ENCODE results near the gene CMTM1. TPM values are rescaled to one million over a fixed set of nuclear protein-coding genes. Genes with fewer than 3 reads are reported as not detected.

CMTM1 gene
- total and polyA plus RNA-seq, 2 experiments from 2014 or later = 1.4 to 1.8 TPM

Small RNA genes lying within 50 kb of the gene (small RNA-seq; reads per million reads assigned to genes)
- gene CKLF-CMTM1 = not detected

Other genes starting within 250 kb of the CMTM1 start
- 2.2 and 2.6 TPM in 2 replicates for gene CDH5, start 199.7 kb upstream of the CMTM1 start, total RNA-seq
- gene CDH5, start 199.7 kb upstream of the CMTM1 start, polyA plus RNA-seq = 0.88 and 1.2 TPM in 2 replicates
- 0.63 and 0.68 TPM in 2 replicates for gene BEAN1, start 139.1 kb upstream of the CMTM1 start, total RNA-seq
- gene BEAN1, start 139.1 kb upstream of the CMTM1 start, polyA plus RNA-seq = 1.3 and 1.8 TPM in 2 replicates
- 14.3 and 15.9 TPM in 2 replicates for gene TK2, start 16.3 kb upstream of the CMTM1 start, total RNA-seq
- gene TK2, start 16.3 kb upstream of the CMTM1 start, polyA plus RNA-seq = 10.1 and 12.5 TPM in 2 replicates
- 39.9 and 69.1 TPM in 2 replicates for gene CKLF, start 13.9 kb upstream of the CMTM1 start, total RNA-seq
- 50.7 and 53.5 TPM in 2 replicates for gene CKLF, start 13.9 kb upstream of the CMTM1 start, polyA plus RNA-seq
- not detected in 2 replicates for gene CMTM2, start 13.0 kb downstream of the CMTM1 start, total RNA-seq
- 0.32 and 0.60 TPM in 2 replicates for gene CMTM2, start 13.0 kb downstream of the CMTM1 start, polyA plus RNA-seq
- gene CMTM3, start 38.3 kb downstream of the CMTM1 start, total RNA-seq = 28.3 and 32.5 TPM in 2 replicates
- gene CMTM3, start 38.3 kb downstream of the CMTM1 start, polyA plus RNA-seq = 55.1 and 75.1 TPM in 2 replicates
- 77.9 and 84.8 TPM in 2 replicates for gene CMTM4, start 130.3 kb downstream of the CMTM1 start, total RNA-seq
- 17.4 and 19.2 TPM in 2 replicates for gene CMTM4, start 130.3 kb downstream of the CMTM1 start, polyA plus RNA-seq
- gene DYNC1LI2, start 185.2 kb downstream of the CMTM1 start, total RNA-seq = 97.3 and 129 TPM in 2 replicates
- gene DYNC1LI2, start 185.2 kb downstream of the CMTM1 start, polyA plus RNA-seq = 99.1 and 121 TPM in 2 replicates
- gene TERB1, start 235.1 kb downstream of the CMTM1 start, total RNA-seq = 0.07 TPM in 1 of 2 replicates, not detected in the other
- gene TERB1, start 235.1 kb downstream of the CMTM1 start, polyA plus RNA-seq = not detected in 2 replicates

Data from hepatocyte (in vitro differentiated cells).